ENCODE results near the gene EMC6.

GRCh38 chr17:3685174-3685573 is 16.6 kb downstream of the EMC6 start:
- TF ChIP-seq, protein P1, sequence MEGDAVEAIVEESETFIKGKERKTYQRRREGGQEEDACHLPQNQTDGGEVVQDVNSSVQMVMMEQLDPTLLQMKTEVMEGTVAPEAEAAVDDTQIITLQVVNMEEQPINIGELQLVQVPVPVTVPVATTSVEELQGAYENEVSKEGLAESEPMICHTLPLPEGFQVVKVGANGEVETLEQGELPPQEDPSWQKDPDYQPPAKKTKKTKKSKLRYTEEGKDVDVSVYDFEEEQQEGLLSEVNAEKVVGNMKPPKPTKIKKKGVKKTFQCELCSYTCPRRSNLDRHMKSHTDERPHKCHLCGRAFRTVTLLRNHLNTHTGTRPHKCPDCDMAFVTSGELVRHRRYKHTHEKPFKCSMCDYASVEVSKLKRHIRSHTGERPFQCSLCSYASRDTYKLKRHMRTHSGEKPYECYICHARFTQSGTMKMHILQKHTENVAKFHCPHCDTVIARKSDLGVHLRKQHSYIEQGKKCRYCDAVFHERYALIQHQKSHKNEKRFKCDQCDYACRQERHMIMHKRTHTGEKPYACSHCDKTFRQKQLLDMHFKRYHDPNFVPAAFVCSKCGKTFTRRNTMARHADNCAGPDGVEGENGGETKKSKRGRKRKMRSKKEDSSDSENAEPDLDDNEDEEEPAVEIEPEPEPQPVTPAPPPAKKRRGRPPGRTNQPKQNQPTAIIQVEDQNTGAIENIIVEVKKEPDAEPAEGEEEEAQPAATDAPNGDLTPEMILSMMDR (conservative IDR thresholded peaks at IDR 0.05) = no peak
- no peak for TF ChIP-seq ZFX (IDR thresholded peaks at IDR 0.05)
